ENCODE measurements around the gene EML3. TPM values are rescaled to one million over a fixed set of nuclear protein-coding genes. Genes with fewer than 3 reads are reported as not detected.

Gene EML3
- total and polyA plus RNA-seq, 2 of the 13 experiments (the other 11 are each of a cell fraction or from before 2014, with no cell fraction given): 10.6 to 12.3 TPM

GRCh38 chr11:62573592-62574362, 38.8 kb downstream of the EML3 start, which contains the start of gene EEF1G (continued):
- TF ChIP-seq, protein P1, sequence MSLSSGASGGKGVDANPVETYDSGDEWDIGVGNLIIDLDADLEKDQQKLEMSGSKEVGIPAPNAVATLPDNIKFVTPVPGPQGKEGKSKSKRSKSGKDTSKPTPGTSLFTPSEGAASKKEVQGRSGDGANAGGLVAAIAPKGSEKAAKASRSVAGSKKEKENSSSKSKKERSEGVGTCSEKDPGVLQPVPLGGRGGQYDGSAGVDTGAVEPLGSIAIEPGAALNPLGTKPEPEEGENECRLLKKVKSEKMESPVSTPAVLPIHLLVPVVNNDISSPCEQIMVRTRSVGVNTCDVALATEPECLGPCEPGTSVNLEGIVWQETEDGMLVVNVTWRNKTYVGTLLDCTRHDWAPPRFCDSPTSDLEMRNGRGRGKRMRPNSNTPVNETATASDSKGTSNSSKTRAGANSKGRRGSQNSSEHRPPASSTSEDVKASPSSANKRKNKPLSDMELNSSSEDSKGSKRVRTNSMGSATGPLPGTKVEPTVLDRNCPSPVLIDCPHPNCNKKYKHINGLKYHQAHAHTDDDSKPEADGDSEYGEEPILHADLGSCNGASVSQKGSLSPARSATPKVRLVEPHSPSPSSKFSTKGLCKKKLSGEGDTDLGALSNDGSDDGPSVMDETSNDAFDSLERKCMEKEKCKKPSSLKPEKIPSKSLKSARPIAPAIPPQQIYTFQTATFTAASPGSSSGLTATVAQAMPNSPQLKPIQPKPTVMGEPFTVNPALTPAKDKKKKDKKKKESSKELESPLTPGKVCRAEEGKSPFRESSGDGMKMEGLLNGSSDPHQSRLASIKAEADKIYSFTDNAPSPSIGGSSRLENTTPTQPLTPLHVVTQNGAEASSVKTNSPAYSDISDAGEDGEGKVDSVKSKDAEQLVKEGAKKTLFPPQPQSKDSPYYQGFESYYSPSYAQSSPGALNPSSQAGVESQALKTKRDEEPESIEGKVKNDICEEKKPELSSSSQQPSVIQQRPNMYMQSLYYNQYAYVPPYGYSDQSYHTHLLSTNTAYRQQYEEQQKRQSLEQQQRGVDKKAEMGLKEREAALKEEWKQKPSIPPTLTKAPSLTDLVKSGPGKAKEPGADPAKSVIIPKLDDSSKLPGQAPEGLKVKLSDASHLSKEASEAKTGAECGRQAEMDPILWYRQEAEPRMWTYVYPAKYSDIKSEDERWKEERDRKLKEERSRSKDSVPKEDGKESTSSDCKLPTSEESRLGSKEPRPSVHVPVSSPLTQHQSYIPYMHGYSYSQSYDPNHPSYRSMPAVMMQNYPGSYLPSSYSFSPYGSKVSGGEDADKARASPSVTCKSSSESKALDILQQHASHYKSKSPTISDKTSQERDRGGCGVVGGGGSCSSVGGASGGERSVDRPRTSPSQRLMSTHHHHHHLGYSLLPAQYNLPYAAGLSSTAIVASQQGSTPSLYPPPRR (CRISPR knock-in tag; IDR thresholded peaks at IDR 0.05; ENCODE audit: borderline replicate concordance): no peak; the same call in 1 of the 2 replicates
- peak; percentile 58; the same call in 1 of the 2 replicates for TF ChIP-seq FOXK1 (CRISPR knock-in tag; IDR thresholded peaks at IDR 0.05; ENCODE audit: borderline replicate concordance, low read depth)
- TF ChIP-seq GATAD2A (CRISPR knock-in tag; IDR thresholded peaks at IDR 0.05): no peak
- no peak for TF ChIP-seq FUBP1 (CRISPR knock-in tag; IDR thresholded peaks at IDR 0.05; ENCODE audit: borderline replicate concordance)
- TF ChIP-seq ZNF33B (CRISPR knock-in tag; IDR thresholded peaks at IDR 0.05): no peak; the same call in 1 of the 2 replicates
- no peak for TF ChIP-seq CENPX (CRISPR knock-in tag; IDR thresholded peaks at IDR 0.05)
- peak; percentile 86 for TF ChIP-seq PHF8 (CRISPR knock-in tag; IDR thresholded peaks at IDR 0.05)
- no peak for TF ChIP-seq TFAP4 (IDR thresholded peaks at IDR 0.05; ENCODE audit: borderline replicate concordance, low read depth)
- TF ChIP-seq KDM3A (CRISPR knock-in tag; IDR thresholded peaks at IDR 0.05; ENCODE audit: low read depth): no peak
- no peak for TF ChIP-seq EZH2 (conservative IDR thresholded peaks at IDR 0.05; ENCODE audit: low read depth, low read length)
- no peak for TF ChIP-seq GTF3A (CRISPR knock-in tag; conservative IDR thresholded peaks at IDR 0.05)
- TF ChIP-seq HNF4A (CRISPR knock-in tag; IDR thresholded peaks at IDR 0.05): no peak
- TF ChIP-seq, protein P2, sequence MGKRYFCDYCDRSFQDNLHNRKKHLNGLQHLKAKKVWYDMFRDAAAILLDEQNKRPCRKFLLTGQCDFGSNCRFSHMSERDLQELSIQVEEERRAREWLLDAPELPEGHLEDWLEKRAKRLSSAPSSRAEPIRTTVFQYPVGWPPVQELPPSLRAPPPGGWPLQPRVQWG (CRISPR knock-in tag; IDR thresholded peaks at IDR 0.05; ENCODE audit: borderline replicate concordance, low read depth): no peak
- TF ChIP-seq MXD4 (CRISPR knock-in tag; IDR thresholded peaks at IDR 0.05): 0 out of 2 replicates have a peak, but pooled peaks have one; percentile 30
- TF ChIP-seq, protein P3, sequence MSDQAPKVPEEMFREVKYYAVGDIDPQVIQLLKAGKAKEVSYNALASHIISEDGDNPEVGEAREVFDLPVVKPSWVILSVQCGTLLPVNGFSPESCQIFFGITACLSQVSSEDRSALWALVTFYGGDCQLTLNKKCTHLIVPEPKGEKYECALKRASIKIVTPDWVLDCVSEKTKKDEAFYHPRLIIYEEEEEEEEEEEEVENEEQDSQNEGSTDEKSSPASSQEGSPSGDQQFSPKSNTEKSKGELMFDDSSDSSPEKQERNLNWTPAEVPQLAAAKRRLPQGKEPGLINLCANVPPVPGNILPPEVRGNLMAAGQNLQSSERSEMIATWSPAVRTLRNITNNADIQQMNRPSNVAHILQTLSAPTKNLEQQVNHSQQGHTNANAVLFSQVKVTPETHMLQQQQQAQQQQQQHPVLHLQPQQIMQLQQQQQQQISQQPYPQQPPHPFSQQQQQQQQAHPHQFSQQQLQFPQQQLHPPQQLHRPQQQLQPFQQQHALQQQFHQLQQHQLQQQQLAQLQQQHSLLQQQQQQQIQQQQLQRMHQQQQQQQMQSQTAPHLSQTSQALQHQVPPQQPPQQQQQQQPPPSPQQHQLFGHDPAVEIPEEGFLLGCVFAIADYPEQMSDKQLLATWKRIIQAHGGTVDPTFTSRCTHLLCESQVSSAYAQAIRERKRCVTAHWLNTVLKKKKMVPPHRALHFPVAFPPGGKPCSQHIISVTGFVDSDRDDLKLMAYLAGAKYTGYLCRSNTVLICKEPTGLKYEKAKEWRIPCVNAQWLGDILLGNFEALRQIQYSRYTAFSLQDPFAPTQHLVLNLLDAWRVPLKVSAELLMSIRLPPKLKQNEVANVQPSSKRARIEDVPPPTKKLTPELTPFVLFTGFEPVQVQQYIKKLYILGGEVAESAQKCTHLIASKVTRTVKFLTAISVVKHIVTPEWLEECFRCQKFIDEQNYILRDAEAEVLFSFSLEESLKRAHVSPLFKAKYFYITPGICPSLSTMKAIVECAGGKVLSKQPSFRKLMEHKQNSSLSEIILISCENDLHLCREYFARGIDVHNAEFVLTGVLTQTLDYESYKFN (CRISPR knock-in tag; conservative IDR thresholded peaks at IDR 0.05): peak; percentile 61
- TF ChIP-seq NR3C1 (CRISPR knock-in tag; IDR thresholded peaks at IDR 0.05): no peak
- no peak for TF ChIP-seq PCBP1 (IDR thresholded peaks at IDR 0.05; ENCODE audit: borderline replicate concordance, low read depth, low read length)
- peak; percentile 99 for TF ChIP-seq NFATC3 (CRISPR knock-in tag; IDR thresholded peaks at IDR 0.05)

Measured in HepG2 (cell line).